ENCODE results near the gene TMUB2. TPM values are rescaled to one million over a fixed set of nuclear protein-coding genes. Genes with fewer than 3 reads are reported as not detected.
A peak's percentile ranks its signal among the peaks of the same experiment; 100 is the strongest.

Gene TMUB2
- total and polyA plus RNA-seq, 9 of the 15 experiments (the other 6 are each of a cell fraction or from before 2014, with no cell fraction given) = 4.1 to 29.8 (median 16.3) TPM

DNA sequence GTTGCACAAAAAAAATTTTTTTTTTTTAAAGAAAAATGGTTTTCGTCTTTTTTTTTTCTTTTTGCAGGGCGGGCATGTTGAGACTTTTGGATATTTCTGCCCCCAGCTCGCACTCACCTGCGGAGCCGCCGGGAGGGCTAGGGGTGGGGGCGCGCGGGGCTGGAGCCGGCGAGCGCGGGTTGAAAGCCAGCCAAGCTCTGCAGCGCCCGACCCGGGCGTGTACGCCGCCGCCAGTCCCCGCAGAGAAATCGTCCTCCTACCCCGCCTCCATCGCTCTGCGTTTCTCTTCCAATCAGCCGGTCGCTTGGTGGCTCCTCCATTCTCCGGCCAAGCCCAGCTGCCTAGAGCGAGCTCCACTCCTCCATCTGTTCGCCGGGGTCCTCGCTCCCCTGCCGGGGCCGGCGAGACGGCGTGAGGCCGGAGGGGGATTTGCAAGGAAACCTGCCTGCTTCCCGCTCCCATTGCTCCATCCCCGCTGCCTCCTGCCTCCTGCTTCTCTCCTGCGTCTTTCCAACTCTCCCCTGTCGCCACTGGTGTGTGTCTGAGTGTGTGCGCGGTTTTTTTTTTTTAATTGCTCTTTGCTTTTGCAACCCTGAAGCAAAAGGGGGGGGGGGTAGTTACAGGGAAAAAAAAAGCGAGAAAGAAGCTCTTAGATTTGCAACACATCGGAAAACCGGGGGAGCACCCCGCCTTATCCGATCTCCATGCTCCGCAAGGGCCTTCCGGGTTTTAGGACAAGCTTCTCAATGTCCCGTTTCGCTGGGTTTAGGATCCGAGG, 34.5 kb downstream of the TMUB2 start (continued):
- TF ChIP-seq PTBP1 (IDR thresholded peaks at IDR 0.05; ENCODE audit: low read depth, low read length) = no peak
- no peak for TF ChIP-seq ZFP1 (CRISPR knock-in tag; IDR thresholded peaks at IDR 0.05)
- no peak for TF ChIP-seq MCM3 (IDR thresholded peaks at IDR 0.05)
- no peak for TF ChIP-seq ZBTB26 (CRISPR knock-in tag; IDR thresholded peaks at IDR 0.05)
- TF ChIP-seq PATZ1 (CRISPR knock-in tag; IDR thresholded peaks at IDR 0.05; ENCODE audit: borderline replicate concordance) = no peak
- peak; percentile 82 for TF ChIP-seq ZNF263 (CRISPR knock-in tag; IDR thresholded peaks at IDR 0.05; ENCODE audit: borderline replicate concordance)
- TF ChIP-seq NR2C1 (IDR thresholded peaks at IDR 0.05) = no peak
- TF ChIP-seq NR2C1 (tag; IDR thresholded peaks at IDR 0.05) = no peak
- TF ChIP-seq TCF15 (CRISPR knock-in tag; IDR thresholded peaks at IDR 0.05) = no peak
- peak in 1 of 2 experiments; percentile 29; a peak in 1 of 4 replicates for TF ChIP-seq SIN3A (IDR thresholded peaks at IDR 0.05; ENCODE audit: borderline replicate concordance in 2 of 2, control insufficient read depth in 1 of 2, low read depth in 2 of 2, low read length in 2 of 2)
- 0 out of 4 replicates have a peak, but pooled peaks of 1 of the 2 experiments have one; percentile 17 for TF ChIP-seq SRF (CRISPR knock-in tag; IDR thresholded peaks at IDR 0.05)
- TF ChIP-seq RBBP5 (IDR thresholded peaks at IDR 0.05; ENCODE audit: borderline replicate concordance, insufficient read depth, low read length, poor library complexity, severe bottlenecking) = peak; percentile 51
- TF ChIP-seq THRAP3 (IDR thresholded peaks at IDR 0.05; ENCODE audit: borderline replicate concordance) = no peak
- no peak for TF ChIP-seq C11orf30 (IDR thresholded peaks at IDR 0.05; ENCODE audit: low read depth)
- TF ChIP-seq PHB2 (IDR thresholded peaks at IDR 0.05; ENCODE audit: low read depth) = no peak
- no peak for TF ChIP-seq CREB3L1 (IDR thresholded peaks at IDR 0.05; ENCODE audit: borderline replicate concordance, low read depth)
- no peak for TF ChIP-seq ZFP91 (CRISPR knock-in tag; IDR thresholded peaks at IDR 0.05)
- no peak for TF ChIP-seq SREBF1 (IDR thresholded peaks at IDR 0.05; ENCODE audit: borderline replicate concordance, low read depth, low read length)
- TF ChIP-seq DPF2 (IDR thresholded peaks at IDR 0.05) = no peak
- TF ChIP-seq ZNF583 (CRISPR knock-in tag; IDR thresholded peaks at IDR 0.05) = no peak
- no peak for TF ChIP-seq NCOA2 (IDR thresholded peaks at IDR 0.05; ENCODE audit: partially characterized antibody in 2 of 2)

Measured in K562 (cell line).